Smooth muscle cell of the brain vasculature (primary cell): ENCODE data around the gene NOX4.
A peak's percentile ranks its signal among the peaks of the same experiment; 100 is the strongest.
"Not testable (repeated sequence)": the region's sequence is repeated elsewhere in the genome, so short reads cannot be mapped to it uniquely, and the experiment has no call there.

Experiments
- DNase-seq: peaks from one replicate; pipeline ENCODE4 v3.0.0-alpha.2; 2012; ENCODE audit warnings: low read depth, low spot score

Gene NOX4

DNA sequence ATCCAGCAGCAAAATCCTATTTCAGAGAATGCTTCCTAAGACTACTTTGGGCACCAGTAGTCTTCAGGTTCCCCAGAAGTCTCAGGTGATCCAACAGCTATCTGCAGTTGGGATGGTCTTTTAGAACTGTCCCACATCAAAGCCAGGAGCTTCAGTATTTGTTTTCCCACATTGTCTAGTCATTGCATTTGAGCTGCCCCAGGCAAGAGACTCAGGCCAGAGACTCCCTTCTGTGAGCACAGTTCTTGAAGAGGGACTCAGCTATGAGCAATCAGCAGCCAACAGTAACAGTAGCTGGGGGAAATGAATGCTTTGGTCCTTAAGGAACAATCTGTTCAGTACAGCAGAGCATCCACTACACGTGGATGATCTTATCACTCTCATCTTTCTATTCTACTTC, 188.1 kb downstream of the NOX4 start:
- not testable (repeated sequence) for DNase-seq

DNA sequence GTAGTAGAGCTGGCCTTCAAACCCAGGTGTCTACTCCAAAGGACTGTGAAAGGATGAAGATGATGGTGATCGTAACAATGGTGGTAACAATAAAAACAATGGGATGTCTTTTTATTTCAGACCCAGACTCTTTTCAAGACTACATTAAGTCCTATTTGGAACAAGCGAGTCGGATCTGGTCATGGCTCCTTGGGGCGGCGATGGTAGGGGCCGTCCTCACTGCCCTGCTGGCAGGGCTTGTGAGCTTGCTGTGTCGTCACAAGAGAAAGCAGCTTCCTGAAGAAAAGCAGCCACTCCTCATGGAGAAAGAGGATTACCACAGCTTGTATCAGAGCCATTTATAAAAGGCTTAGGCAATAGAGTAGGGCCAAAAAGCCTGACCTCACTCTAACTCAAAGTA, 196.2 kb downstream of the NOX4 start:
- not testable (repeated sequence) for DNase-seq

DNA sequence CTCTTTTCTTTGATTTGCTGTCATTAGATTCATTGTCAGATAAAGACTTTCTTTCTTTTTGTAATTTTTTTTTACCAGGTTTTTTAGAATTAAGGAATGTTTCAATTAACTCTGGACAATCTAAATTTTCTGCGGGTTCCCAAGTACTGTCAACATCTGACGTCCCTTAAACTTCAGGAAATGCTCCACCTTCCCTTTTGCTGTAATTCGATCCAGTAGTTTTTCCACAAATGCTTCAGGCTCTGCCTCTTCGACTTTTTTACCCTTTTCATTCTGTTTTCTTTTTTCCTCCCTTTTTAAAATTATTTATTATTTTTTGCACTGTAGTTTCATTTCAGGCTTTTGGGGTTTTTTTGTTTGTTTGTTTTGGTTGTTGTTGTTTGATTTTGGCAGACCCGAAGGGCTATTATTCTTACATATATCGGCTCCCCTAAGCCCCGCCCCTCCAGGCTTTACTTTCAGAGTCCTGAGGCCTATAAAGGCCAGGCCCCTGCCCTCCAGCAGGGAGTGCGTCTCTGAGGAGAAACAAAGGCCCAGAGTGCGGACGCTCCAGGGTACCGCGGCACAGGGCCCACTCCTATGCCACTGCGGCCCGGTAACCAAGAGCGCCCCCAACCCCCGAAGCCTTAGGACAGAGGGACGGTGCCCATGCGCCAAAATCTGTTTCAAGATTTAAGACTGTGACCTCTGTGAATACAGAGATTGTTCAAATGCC, 197.1 kb downstream of the NOX4 start:
- peak; percentile 1 for DNase-seq

DNA sequence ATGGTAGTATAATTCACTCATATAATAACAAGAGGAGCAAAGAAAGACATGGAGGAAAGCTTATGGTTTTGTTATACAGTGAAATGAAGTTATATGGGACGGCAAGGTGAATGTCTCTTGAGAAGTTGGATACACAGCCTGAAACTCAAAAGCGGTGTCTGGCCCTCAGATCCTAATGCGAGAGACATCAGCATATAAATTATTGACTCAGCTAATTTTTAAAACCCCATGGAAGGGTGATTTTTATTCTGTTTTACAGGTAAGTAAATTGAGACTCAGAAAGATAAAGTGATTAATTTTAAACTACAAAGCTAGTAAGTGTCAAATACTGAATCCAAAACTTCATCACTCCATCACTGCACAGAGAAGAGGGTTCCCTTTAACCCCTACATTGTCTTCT, 203.2 kb downstream of the NOX4 start:
- DNase-seq = not testable (repeated sequence)

DNA sequence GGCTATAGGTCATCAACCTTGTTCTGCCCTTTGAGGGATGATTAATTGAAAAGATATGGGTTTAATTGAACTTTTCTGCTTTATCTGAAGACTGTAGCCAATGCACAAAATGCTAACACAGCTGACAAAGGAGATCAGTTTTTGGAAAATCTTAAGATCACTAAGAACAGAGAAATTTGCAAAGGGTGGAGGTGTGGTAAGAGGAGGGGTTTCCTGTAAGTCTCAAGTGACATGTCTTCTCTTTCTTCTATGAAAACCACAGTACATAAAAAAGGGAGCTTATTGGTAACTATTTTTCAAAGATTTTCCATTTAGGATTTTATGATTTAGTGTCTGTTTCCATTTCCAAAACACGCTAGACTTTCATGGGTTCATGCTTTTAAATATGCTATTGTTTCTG, 204.6 kb downstream of the NOX4 start:
- not testable (repeated sequence) for DNase-seq

DNA sequence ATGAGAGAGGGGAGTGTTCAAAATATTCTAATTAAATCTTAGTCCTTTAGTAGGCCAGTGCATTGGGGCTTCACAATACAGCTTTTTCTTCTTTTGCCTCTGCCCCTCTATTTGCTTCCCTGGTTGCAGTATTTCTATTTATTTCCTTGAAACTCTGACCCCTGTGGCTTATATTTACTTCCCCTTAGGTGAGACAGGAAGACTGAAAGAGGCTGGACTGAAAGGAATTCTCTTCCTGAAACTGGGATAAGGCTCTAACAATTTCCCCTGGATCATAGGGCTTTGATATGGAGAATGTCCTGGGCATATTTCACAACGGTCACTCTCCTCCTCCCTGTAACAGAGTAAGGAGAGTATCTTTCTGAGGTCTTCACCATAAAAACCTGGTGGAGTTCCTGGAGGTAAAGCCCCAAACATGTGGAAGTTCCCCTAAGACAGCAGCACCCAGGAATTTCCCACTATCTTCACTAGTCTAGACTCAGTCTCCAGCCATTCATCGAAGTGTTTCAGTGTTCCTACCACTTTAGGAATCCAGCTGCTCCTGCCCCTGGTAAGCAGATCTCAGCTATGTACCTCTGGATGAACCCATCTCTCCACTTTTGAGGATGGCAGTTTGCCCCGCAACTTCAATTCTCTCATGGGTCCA, 210.0 kb downstream of the NOX4 start:
- not testable (repeated sequence) for DNase-seq

DNA sequence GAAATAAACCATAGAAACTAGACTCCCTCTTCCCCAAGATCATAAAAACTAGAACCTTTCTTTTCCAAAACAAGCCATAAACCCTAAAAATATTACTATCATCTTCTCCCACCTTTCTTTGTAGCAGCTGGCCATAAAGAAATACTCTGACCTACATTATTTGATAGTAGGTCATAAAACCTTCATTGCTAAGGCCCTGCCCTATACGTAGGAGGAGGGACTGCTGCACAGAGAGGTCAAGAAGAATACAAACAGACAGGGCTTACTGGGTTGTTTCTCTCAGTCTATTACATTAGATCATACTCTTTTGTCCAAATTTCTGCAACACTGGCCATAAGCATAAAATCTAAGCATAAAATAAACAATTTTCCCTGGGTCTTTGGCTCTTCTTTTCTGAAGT, 212.0 kb downstream of the NOX4 start:
- DNase-seq = no peak

DNA sequence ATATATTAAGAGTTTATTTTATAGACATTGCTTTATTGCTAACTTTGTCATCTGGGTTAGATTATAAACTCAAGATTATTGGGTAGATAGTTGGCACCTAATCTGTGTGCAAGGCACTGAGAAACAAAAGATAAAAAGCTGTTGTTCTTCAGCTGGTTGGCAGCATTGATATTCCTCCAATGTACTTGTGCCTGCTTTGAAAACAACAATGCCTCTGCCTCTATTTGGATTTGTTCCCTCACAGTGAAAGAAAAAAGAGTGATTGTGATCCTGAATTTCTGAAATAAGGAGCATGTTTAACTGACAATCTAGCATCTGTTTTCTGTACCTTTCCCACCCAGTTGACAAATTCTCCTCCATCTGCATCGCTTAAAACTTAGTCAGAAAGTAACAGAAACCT, 215.2 kb downstream of the NOX4 start:
- DNase-seq = no peak
